Psoas muscle (tissue), 8 donors: ENCODE results near the gene ABCC12. TPM values are rescaled to one million over a fixed set of nuclear protein-coding genes. Genes with fewer than 3 reads are reported as not detected.

ENCODE experiments used
- ATAC-seq, 4 donors: fragments of 200-7000 bp; cut with Tn5 transposase; one replicate each; pipeline ENCODE4 v1.9.1; 2020; ENCODE audit warnings: moderate library complexity in 3 of 4, mild to moderate bottlenecking in 2 of 4
- DNase-seq, 2 donors: peaks; one replicate each; pipeline ENCODE4 v3.0.0-alpha.2; 2020
- H3K27ac ChIP-seq: fragments of 200-600 bp; one replicate; pipeline ENCODE4 v1.8.0; 2022
- H3K27me3 ChIP-seq, 3 donors: fragments of 200-600 bp in 1 of 3; one replicate each; pipeline versions ENCODE4 v1.6.1 to v1.8.0; 2013 to 2022; ENCODE audit warnings: low read length in 2 of 3, mild to moderate bottlenecking in 2 of 3, moderate library complexity in 1 of 3; ENCODE audit not compliant: insufficient read depth in 3 of 3
- H3K36me3 ChIP-seq, 2 donors: fragments of 200-600 bp in 1 of 2; one replicate each; pipeline versions ENCODE4 v1.6.1 to v1.8.0; 2013 to 2022; ENCODE audit warnings: low read depth in 1 of 2, mild to moderate bottlenecking in 1 of 2, moderate library complexity in 1 of 2; ENCODE audit not compliant: insufficient read depth in 1 of 2
- H3K4me1 ChIP-seq: fragments of 200-600 bp; one replicate; pipeline ENCODE4 v1.8.0; 2022
- H3K4me3 ChIP-seq: fragments of 200-600 bp; one replicate; pipeline ENCODE4 v1.8.0; 2022; ENCODE audit warnings: mild to moderate bottlenecking
- H3K9me3 ChIP-seq: fragments of 200-600 bp; one replicate; pipeline ENCODE4 v1.8.0; 2022
- WGBS, 3 donors: extraction: QIAGEN DNeasy Blood & Tissue Kit; methylation state at CpG; one replicate each; pipeline versions ENCODE4 v1.1.6 to v1.1.7; 2013; 5-methylcytosine and 5-hydroxymethylcytosine counted together
- intact Hi-C, 2 donors: fragments of 100-400 bp; cut with DNase I; formaldehyde crosslinking; loops; one replicate each; pipeline versions ENCODE4 v1.11.0 to v1.14.2; 2022
- polyA plus RNA-seq, 3 donors: library from polyadenylated mRNA; stranded (reverse); fragments of 200-250 nt; gene quantifications; one replicate each; pipeline ENCODE4 v1.2.3, GENCODE V29; 2013
- total RNA-seq, 4 donors: library from RNA; stranded (reverse); fragmentation: NEBNext Ultra II Directional in 2 of 4; extraction: Animal tissue kit (Norgen Biotek cat#: 25700) in 2 of 4; gene quantifications; one replicate each; pipeline versions ENCODE4 v1.2.1 to v1.2.4, GENCODE V29; 2021 to 2023
- TF ChIP-seq, protein P1 (sequence below): fragments of 200-600 bp; IDR thresholded peaks from one replicate; pipeline ENCODE4 v1.8.0; 2022; ENCODE audit warnings: antibody characterized with exemption
- donor health status: healthy with polysubstance abuse.
- donor health status: DM: no; HTN: no; CAD: no; lungs with moderate emphysema.
- donor health status: Bipolar disorder and iron deficiency.
- donor health status: healthy.
- donor health status: DM: yes; HTN: yes; CAD: no.
- donor health status: DM: no; HTN: no; CAD: no.
- donor health status: DM: no; HTN: no; CAD: no.
- donor health status: DM: yes; HTN: yes; CAD: no.

ABCC12 gene
- total and polyA plus RNA-seq, 7 donors: 0.07 to 0.94 (median 0.34) TPM

DNA sequence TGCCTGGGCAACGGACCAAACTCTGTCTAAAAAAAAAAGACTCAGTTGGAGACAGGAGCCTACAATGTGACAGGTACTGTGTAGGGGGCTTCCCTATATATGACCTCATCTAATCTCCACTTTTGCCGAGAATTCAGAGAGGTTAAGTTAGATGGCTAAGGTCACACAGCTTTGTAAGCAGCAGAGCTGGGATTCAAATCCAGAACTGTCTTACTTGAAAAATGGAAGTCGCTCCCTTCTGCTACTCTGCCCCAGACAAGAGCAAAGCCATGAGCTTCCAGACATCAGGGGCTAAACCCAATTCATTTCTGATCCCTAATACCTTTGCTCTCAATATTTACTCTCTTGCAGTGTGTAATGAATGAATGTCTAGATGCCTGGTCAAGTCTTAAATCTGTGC lies 41.5 kb upstream of the ABCC12 start:
- H3K4me1 ChIP-seq: no peaks in the 10 kb centered on the region
- whole genome bisulfite sequencing, 3 donors: 82 to 87% (median 85%) methylated on average over 3 of the region's 3 CpGs

DNA sequence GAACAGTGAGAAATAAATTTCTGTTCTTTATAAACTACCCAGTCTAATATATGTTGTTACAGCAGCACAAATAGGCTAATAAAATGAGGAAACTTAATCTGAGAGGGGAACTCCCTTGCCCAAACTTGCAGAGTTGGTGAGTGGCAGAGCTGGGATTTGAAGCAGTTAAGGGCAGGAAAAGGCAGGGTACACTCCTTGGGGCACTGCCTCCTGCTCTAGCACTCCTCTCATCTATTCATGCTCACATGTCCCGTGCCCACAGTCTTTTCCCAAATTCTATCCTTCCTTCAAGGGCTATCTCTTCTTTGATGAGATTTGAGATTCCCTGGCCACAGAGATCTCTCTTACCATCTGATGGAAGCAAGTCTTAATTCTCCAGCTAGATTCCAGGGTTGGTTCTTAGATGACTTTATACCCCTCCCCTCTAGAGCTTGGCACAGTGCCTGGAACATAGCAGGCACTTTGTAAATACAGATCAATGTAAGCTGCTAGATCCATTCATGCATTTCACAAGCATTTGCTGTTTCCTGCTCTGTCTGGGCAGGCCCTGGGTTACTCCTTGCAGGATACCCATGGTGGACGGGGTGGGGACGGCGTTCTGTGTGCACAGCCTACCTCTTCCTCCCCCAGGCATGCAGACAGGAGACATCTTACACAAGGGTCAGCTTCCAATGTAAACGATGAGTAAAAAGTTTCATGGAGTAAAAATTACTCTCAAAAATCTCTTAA lies 39.2 kb upstream of the ABCC12 start:
- Histone ChIP-seq H3K27ac (no peak overlapping the region), H3K9me3 (no peaks in the 10 kb centered on the region), H3K27me3 (no peaks in the 10 kb centered on the region), H3K4me3 (no peak overlapping the region), H3K4me1 (no peaks in the 10 kb centered on the region), H3K36me3 (no peaks in the 10 kb centered on the region)
- no peak for DNase-seq
- WGBS, 3 donors: 37 to 39% (median 38%) methylated on average over 5 of the region's 5 CpGs
- intact Hi-C loops: no loop called here
- ATAC-seq: no peak
- TF ChIP-seq, protein P1, sequence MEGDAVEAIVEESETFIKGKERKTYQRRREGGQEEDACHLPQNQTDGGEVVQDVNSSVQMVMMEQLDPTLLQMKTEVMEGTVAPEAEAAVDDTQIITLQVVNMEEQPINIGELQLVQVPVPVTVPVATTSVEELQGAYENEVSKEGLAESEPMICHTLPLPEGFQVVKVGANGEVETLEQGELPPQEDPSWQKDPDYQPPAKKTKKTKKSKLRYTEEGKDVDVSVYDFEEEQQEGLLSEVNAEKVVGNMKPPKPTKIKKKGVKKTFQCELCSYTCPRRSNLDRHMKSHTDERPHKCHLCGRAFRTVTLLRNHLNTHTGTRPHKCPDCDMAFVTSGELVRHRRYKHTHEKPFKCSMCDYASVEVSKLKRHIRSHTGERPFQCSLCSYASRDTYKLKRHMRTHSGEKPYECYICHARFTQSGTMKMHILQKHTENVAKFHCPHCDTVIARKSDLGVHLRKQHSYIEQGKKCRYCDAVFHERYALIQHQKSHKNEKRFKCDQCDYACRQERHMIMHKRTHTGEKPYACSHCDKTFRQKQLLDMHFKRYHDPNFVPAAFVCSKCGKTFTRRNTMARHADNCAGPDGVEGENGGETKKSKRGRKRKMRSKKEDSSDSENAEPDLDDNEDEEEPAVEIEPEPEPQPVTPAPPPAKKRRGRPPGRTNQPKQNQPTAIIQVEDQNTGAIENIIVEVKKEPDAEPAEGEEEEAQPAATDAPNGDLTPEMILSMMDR: no peak

More for the DNA sequence above, 41.5 kb upstream of the ABCC12 start:
- no peak overlapping the region for H3K4me3 ChIP-seq
- ATAC-seq (no peak), DNase-seq (no peak)
- no peaks in the 10 kb centered on the region for H3K27me3 ChIP-seq
- intact Hi-C loops: no loop called here
- TF ChIP-seq, protein P1: no peak
- H3K36me3 ChIP-seq: no peaks in the 10 kb centered on the region
- H3K9me3 ChIP-seq: no peaks in the 10 kb centered on the region
- H3K27ac ChIP-seq: no peak overlapping the region

DNA sequence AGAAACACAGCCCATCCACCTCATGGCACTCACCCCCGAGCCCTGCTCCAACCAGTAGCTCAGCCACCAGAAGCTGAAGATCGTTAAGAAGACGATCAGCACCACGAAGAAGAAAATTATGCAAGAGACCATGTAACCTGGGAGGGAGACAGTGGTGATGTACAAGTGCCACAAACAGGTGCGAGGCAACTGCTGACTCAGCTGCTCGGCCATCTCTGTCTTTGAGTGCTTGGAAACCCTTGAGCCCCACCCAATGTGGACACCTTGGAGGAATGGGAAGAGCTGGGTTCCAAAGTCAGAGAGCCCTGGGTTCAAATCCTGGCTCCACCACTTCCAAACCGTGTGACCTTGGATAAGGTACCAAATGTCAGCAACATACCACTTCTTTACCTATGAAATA lies 38.1 kb upstream of the ABCC12 start:
- TF ChIP-seq, protein P1: no peak
- DNase-seq (no peak), ATAC-seq (no peak)
- no peaks in the 10 kb centered on the region for H3K4me1 ChIP-seq
- H3K27me3 ChIP-seq: no peaks in the 10 kb centered on the region
- no peaks in the 10 kb centered on the region for H3K9me3 ChIP-seq
- H3K27ac ChIP-seq: no peak overlapping the region
- H3K36me3 ChIP-seq: no peaks in the 10 kb centered on the region
- no peak overlapping the region for H3K4me3 ChIP-seq
- WGBS, 3 donors: 81 to 84% (median 82%) methylated on average over 7 of the region's 7 CpGs
- intact Hi-C loops: no loop called here

DNA sequence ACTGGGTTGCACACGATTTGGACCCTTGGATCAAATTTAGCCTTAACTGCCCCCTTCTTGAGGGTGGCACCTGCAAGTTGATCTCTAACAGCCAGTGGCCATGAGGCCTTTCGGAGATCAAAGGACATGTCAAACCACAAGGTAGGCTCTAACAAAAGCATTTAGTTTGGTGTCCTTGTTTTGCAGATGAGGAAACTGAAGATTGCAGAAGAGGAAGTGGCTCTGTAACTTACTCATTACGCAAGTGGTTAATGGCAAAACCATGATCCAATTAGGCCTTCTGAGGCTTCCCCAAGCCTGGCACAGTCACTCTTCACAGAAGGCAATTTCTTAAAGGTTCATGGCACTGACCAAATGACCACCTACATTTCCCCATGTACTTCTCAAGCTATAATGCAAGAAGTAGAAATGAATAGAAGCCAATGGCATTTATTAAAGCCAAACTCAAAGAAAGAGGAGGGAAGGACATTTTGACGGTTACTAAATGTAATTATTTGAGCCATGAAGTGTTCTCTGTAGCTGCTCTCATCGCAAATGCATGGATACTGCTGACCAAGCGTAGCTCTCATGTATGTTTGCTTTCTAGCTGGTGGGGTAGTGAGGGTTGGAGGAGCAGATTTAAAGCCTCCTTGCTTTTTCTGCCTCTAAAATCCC lies 32.8 kb upstream of the ABCC12 start:
- H3K27me3 ChIP-seq: peaks cover 0 to 4% (median 0%) of the 10 kb centered on the region in 3 donors
- H3K9me3 ChIP-seq: no peaks in the 10 kb centered on the region
- no peaks in the 10 kb centered on the region for H3K4me1 ChIP-seq
- no peak overlapping the region for H3K27ac ChIP-seq
- H3K4me3 ChIP-seq: no peak overlapping the region
- WGBS, 3 donors: 81 to 83% (median 82%) methylated on average over 6 of the region's 6 CpGs
- ATAC-seq: no peak
- no peak for DNase-seq
- H3K36me3 ChIP-seq: no peaks in the 10 kb centered on the region
- intact Hi-C loops: no loop called here
- TF ChIP-seq, protein P1: no peak
